Measurements from ENCODE around the gene BPIFB2.
"Not testable (repeated sequence)": the region's sequence is repeated elsewhere in the genome, so short reads cannot be mapped to it uniquely, and the experiment has no call there.

Gene BPIFB2

GRCh38 chr20:33045129-33045721 lies 37.7 kb downstream of the BPIFB2 start:
- not testable (repeated sequence) for DNase-seq

GRCh38 chr20:33046412-33046811 lies 38.9 kb downstream of the BPIFB2 start:
- no peak for DNase-seq

- no peak for DNase-seq
Measured at GRCh38 chr20:33051333-33051732, 43.8 kb downstream of the BPIFB2 start.

- DNase-seq = no peak
Measured at GRCh38 chr20:33053291-33054106, 46.0 kb downstream of the BPIFB2 start, which contains the start of gene BPIFB3. Gene BPIFB3, plus strand, starts transcription at chr20:33053903. Its CDS starts 1,533 bp downstream, at chr20:33055436.

GRCh38 chr20:33054381-33054780 lies 46.9 kb downstream of the BPIFB2 start:
- DNase-seq = no peak

GRCh38 chr20:33054791-33055190 lies 47.3 kb downstream of the BPIFB2 start:
- DNase-seq = no peak

GRCh38 chr20:33059136-33059535 lies 51.6 kb downstream of the BPIFB2 start:
- DNase-seq = no peak

- DNase-seq = no peak
Measured at GRCh38 chr20:33059741-33060390, 52.4 kb downstream of the BPIFB2 start.

GRCh38 chr20:33061658-33062028 lies 54.1 kb downstream of the BPIFB2 start:
- DNase-seq = no peak

GRCh38 chr20:33062105-33062824 lies 54.8 kb downstream of the BPIFB2 start:
- no peak for DNase-seq

- no peak for DNase-seq
Measured at GRCh38 chr20:33062825-33063149, 55.3 kb downstream of the BPIFB2 start.

- no peak for DNase-seq
Measured at GRCh38 chr20:33063271-33063670, 55.8 kb downstream of the BPIFB2 start.

GRCh38 chr20:33064572-33065287 lies 57.2 kb downstream of the BPIFB2 start:
- no peak for DNase-seq

- DNase-seq = no peak
Measured at GRCh38 chr20:33065785-33066184, 58.3 kb downstream of the BPIFB2 start.

- DNase-seq = no peak
Measured at GRCh38 chr20:33067806-33068205, 60.3 kb downstream of the BPIFB2 start.

- DNase-seq = no peak
Measured at GRCh38 chr20:33068251-33068939, 60.9 kb downstream of the BPIFB2 start.

- DNase-seq = no peak
Measured at GRCh38 chr20:33069673-33070072, 62.2 kb downstream of the BPIFB2 start.

- DNase-seq = no peak
Measured at GRCh38 chr20:33070111-33071053, 62.9 kb downstream of the BPIFB2 start.

GRCh38 chr20:33071198-33071597 lies 63.7 kb downstream of the BPIFB2 start:
- no peak for DNase-seq

- DNase-seq = no peak
Measured at GRCh38 chr20:33072362-33072761, 64.9 kb downstream of the BPIFB2 start.

GRCh38 chr20:33072813-33073212 lies 65.3 kb downstream of the BPIFB2 start:
- DNase-seq = no peak

Data from NCI-H2107 (cell line).